ENCODE measurements around the gene CNPY1. TPM values are rescaled to one million over a fixed set of nuclear protein-coding genes. Genes with fewer than 3 reads are reported as not detected.

The CNPY1 gene
- total RNA-seq, 1 donor from 2014 or later = not detected

- Mint-ChIP-seq H3K4me1 (ENCODE audit: unreplicated experiment) (peaks cover 5% of the 10 kb centered on the region), H3K27ac (ENCODE audit: unreplicated experiment) (no peak overlapping the region), H3K4me3 (ENCODE audit: unreplicated experiment) (no peak overlapping the region), H3K27me3 (ENCODE audit: unreplicated experiment) (peaks cover 5% of the 10 kb centered on the region), H3K9me3 (ENCODE audit: unreplicated experiment) (no peaks in the 10 kb centered on the region), H3K36me3 (ENCODE audit: low read depth, unreplicated experiment) (peaks cover 6% of the 10 kb centered on the region)
- TF ChIP-seq, protein P1, sequence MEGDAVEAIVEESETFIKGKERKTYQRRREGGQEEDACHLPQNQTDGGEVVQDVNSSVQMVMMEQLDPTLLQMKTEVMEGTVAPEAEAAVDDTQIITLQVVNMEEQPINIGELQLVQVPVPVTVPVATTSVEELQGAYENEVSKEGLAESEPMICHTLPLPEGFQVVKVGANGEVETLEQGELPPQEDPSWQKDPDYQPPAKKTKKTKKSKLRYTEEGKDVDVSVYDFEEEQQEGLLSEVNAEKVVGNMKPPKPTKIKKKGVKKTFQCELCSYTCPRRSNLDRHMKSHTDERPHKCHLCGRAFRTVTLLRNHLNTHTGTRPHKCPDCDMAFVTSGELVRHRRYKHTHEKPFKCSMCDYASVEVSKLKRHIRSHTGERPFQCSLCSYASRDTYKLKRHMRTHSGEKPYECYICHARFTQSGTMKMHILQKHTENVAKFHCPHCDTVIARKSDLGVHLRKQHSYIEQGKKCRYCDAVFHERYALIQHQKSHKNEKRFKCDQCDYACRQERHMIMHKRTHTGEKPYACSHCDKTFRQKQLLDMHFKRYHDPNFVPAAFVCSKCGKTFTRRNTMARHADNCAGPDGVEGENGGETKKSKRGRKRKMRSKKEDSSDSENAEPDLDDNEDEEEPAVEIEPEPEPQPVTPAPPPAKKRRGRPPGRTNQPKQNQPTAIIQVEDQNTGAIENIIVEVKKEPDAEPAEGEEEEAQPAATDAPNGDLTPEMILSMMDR (IDR thresholded peaks at IDR 0.05; ENCODE audit: unreplicated experiment) = no peak
- no peak for DNase-seq (ENCODE audit: low spot score)
These were observed 37.9 kb upstream of the CNPY1 start for GRCh38 chr7:155584261-155584660.

GRCh38 chr7:155583636-155584035 lies 37.3 kb upstream of the CNPY1 start:
- no peak for DNase-seq (ENCODE audit: low spot score)
- no peaks in the 10 kb centered on the region for H3K9me3 Mint-ChIP-seq (ENCODE audit: unreplicated experiment)
- TF ChIP-seq, protein P1 (IDR thresholded peaks at IDR 0.05; ENCODE audit: unreplicated experiment) = no peak
- H3K4me3 Mint-ChIP-seq (ENCODE audit: unreplicated experiment) = no peak overlapping the region
- no peak overlapping the region for H3K27ac Mint-ChIP-seq (ENCODE audit: unreplicated experiment)
- H3K4me1 Mint-ChIP-seq (ENCODE audit: unreplicated experiment) = peaks cover 5% of the 10 kb centered on the region
- peaks cover 6% of the 10 kb centered on the region for H3K36me3 Mint-ChIP-seq (ENCODE audit: low read depth, unreplicated experiment)
- H3K27me3 Mint-ChIP-seq (ENCODE audit: unreplicated experiment) = peaks cover 4% of the 10 kb centered on the region

GRCh38 chr7:155581954-155582353 lies 35.6 kb upstream of the CNPY1 start:
- H3K9me3 Mint-ChIP-seq (ENCODE audit: unreplicated experiment) = no peaks in the 10 kb centered on the region
- H3K36me3 Mint-ChIP-seq (ENCODE audit: low read depth, unreplicated experiment) = peaks cover 6% of the 10 kb centered on the region
- no peak overlapping the region for H3K4me3 Mint-ChIP-seq (ENCODE audit: unreplicated experiment)
- TF ChIP-seq, protein P1 (IDR thresholded peaks at IDR 0.05; ENCODE audit: unreplicated experiment) = no peak
- DNase-seq (ENCODE audit: low spot score) = no peak
- H3K4me1 Mint-ChIP-seq (ENCODE audit: unreplicated experiment) = peaks cover 5% of the 10 kb centered on the region
- H3K27me3 Mint-ChIP-seq (ENCODE audit: unreplicated experiment) = peaks cover 2% of the 10 kb centered on the region
- no peak overlapping the region for H3K27ac Mint-ChIP-seq (ENCODE audit: unreplicated experiment)

GRCh38 chr7:155581107-155581830 lies 34.9 kb upstream of the CNPY1 start:
- no peak for DNase-seq (ENCODE audit: low spot score)

DNA sequence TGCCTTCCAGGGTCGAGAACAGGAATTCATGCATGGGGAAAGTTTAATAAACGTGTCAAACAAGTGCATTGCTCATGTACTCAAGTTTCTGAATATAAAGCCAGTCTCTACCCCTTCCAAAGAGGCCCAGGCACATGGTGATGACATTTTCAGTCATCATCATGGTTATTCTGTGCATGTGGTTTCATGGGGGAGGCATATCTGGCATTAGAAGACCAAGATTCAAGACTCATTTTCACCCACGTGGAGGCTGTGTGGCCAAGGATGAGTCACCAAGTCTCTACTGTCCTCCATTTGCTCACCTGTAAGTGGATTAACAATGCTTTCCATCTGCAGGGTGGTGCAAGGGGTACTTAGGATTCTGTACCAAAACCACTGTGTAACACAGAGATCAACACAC lies 34.0 kb upstream of the CNPY1 start:
- TF ChIP-seq, protein P1 (IDR thresholded peaks at IDR 0.05; ENCODE audit: unreplicated experiment) = no peak
- H3K27me3 Mint-ChIP-seq (ENCODE audit: unreplicated experiment) = no peaks in the 10 kb centered on the region
- no peaks in the 10 kb centered on the region for H3K36me3 Mint-ChIP-seq (ENCODE audit: low read depth, unreplicated experiment)
- no peaks in the 10 kb centered on the region for H3K4me1 Mint-ChIP-seq (ENCODE audit: unreplicated experiment)
- H3K9me3 Mint-ChIP-seq (ENCODE audit: unreplicated experiment) = no peaks in the 10 kb centered on the region
- no peak for DNase-seq (ENCODE audit: low spot score)
- H3K27ac Mint-ChIP-seq (ENCODE audit: unreplicated experiment) = no peak overlapping the region
- no peak overlapping the region for H3K4me3 Mint-ChIP-seq (ENCODE audit: unreplicated experiment)

More at GRCh38 chr7:155581107-155581830, 34.9 kb upstream of the CNPY1 start:
- Mint-ChIP-seq H3K4me1 (ENCODE audit: unreplicated experiment) (peaks cover 4% of the 10 kb centered on the region), H3K9me3 (ENCODE audit: unreplicated experiment) (no peaks in the 10 kb centered on the region), H3K27ac (ENCODE audit: unreplicated experiment) (no peak overlapping the region), H3K36me3 (ENCODE audit: low read depth, unreplicated experiment) (peaks cover 5% of the 10 kb centered on the region), H3K27me3 (ENCODE audit: unreplicated experiment) (peaks cover 2% of the 10 kb centered on the region), H3K4me3 (ENCODE audit: unreplicated experiment) (no peak overlapping the region)
- TF ChIP-seq, protein P1 (IDR thresholded peaks at IDR 0.05; ENCODE audit: unreplicated experiment) = no peak
